ENCODE results near the gene ETV7. TPM values are rescaled to one million over a fixed set of nuclear protein-coding genes. Genes with fewer than 3 reads are reported as not detected.

Gene ETV7
- total RNA-seq, 3 donors from 2014 or later: 0.44 to 0.98 (median 0.80) TPM

DNA sequence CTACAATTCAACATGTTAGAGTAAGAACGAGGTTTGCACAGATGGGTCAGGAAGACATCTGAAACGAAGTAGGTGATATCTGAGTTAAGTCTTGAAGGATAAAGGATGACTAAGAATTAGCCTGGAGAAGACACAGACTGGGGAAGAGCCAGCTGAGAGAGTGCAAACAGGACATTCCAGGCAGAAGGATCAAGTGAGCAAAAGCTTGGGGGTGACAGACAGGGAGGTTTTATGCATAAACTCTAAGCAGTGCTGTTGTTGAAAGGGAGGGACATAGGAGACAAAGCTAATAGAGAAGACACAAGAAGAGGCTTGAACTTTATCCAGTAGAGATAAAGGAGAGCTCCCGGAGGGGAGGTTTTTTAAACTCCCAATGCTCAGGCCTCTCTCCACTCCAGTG lies 15.0 kb upstream of the ETV7 start:
- intact Hi-C loops (cut with DNase I; ENCODE audit: low total_unique reads): no loop called here
- H3K4me1 ChIP-seq: no peaks in the 10 kb centered on the region
- no peaks in the 10 kb centered on the region for H3K27me3 ChIP-seq
- no peak for TF ChIP-seq POLR2AphosphoS5 (IDR thresholded peaks at IDR 0.05)
- TF ChIP-seq, protein P1, sequence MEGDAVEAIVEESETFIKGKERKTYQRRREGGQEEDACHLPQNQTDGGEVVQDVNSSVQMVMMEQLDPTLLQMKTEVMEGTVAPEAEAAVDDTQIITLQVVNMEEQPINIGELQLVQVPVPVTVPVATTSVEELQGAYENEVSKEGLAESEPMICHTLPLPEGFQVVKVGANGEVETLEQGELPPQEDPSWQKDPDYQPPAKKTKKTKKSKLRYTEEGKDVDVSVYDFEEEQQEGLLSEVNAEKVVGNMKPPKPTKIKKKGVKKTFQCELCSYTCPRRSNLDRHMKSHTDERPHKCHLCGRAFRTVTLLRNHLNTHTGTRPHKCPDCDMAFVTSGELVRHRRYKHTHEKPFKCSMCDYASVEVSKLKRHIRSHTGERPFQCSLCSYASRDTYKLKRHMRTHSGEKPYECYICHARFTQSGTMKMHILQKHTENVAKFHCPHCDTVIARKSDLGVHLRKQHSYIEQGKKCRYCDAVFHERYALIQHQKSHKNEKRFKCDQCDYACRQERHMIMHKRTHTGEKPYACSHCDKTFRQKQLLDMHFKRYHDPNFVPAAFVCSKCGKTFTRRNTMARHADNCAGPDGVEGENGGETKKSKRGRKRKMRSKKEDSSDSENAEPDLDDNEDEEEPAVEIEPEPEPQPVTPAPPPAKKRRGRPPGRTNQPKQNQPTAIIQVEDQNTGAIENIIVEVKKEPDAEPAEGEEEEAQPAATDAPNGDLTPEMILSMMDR (IDR thresholded peaks at IDR 0.05): no peak
- no peak for TF ChIP-seq POLR2A (IDR thresholded peaks at IDR 0.05)
- H3K9me3 ChIP-seq: no peaks in the 10 kb centered on the region
- DNase-seq (ENCODE audit: low spot score in 2 of 2): no peak
- H3K36me3 ChIP-seq: no peaks in the 10 kb centered on the region
- no peak overlapping the region for H3K4me3 ChIP-seq
- H3K27ac ChIP-seq: no peak overlapping the region

DNA sequence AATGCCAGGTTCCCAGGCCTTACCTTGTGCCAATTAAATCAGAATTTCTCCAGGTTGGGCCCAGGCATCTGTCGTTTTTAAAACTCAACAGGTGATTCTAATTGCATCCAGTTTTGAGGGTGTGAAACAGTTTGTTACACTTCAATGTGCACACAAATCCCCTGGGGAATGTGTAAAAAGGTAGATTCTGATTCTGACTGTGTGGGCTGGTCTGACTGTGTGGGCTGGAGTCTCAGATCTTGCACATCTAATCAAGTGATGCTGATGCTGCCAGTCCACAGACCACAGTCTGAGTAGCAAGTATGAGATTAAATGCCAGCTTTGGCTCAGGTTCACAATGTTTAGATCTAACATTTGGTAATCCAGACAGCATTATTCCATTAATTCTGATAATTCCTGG lies 12.5 kb upstream of the ETV7 start:
- H3K4me3 ChIP-seq: no peak overlapping the region
- H3K27me3 ChIP-seq: no peaks in the 10 kb centered on the region
- DNase-seq (ENCODE audit: low spot score in 2 of 2): no peak
- TF ChIP-seq POLR2AphosphoS5 (IDR thresholded peaks at IDR 0.05) (no peak), POLR2A (IDR thresholded peaks at IDR 0.05) (no peak)
- TF ChIP-seq, protein P1 (IDR thresholded peaks at IDR 0.05): no peak
- no peaks in the 10 kb centered on the region for H3K9me3 ChIP-seq
- H3K4me1 ChIP-seq: no peaks in the 10 kb centered on the region
- no peaks in the 10 kb centered on the region for H3K36me3 ChIP-seq
- H3K27ac ChIP-seq: no peak overlapping the region
- intact Hi-C loops (cut with DNase I; ENCODE audit: low total_unique reads): no loop called here

DNA sequence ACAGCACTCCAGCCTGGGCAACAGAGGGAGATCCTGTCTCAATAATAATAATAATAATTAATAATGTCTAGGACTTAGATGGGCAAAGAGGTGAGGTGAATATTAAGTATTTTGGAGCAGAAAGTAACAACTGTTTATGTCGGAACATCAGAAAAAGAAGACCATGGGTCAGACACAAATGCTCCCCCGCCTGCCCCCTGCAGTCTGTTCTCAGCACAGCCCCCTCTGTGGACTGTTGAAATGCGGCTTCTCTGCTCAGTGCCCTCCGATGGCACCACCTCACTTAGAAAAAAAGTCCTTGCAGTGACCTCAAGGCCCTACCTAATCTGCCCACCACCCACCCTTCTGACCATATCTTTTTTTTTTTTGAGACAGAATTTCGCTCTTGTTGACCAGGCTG lies 5.2 kb upstream of the ETV7 start:
- Histone ChIP-seq H3K36me3 (no peaks in the 10 kb centered on the region), H3K4me1 (no peaks in the 10 kb centered on the region), H3K4me3 (no peak overlapping the region), H3K27ac (no peak overlapping the region), H3K27me3 (no peaks in the 10 kb centered on the region), H3K9me3 (no peaks in the 10 kb centered on the region)
- TF ChIP-seq POLR2AphosphoS5 (IDR thresholded peaks at IDR 0.05) (no peak), POLR2A (IDR thresholded peaks at IDR 0.05) (no peak)
- TF ChIP-seq, protein P1 (IDR thresholded peaks at IDR 0.05): no peak
- intact Hi-C loops (cut with DNase I; ENCODE audit: low total_unique reads): loop anchor here (1.0 kb wide), 1 partner anchor 26 kb away; no protein-coding TSS in a partner anchor
- no peak for DNase-seq (ENCODE audit: low spot score in 2 of 2)

DNA sequence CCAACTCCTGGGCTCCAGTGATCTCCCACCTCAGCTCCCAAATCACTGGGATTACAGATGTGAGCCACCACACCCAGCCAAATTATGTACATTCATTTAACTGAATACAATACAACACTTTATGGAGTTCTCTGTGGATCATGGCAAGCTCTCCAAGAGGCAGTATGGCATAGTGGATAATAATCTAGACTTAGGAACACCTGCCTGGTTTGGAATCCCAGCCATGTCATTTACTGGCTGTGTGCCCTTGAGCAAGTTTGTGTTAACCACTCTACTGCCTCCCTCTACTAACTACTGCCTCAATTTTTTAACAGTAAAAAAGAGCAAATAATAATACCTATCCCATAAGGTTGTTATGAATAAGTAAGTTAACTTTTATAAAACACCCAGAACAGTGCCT lies 1.9 kb upstream of the ETV7 start:
- TF ChIP-seq POLR2A (IDR thresholded peaks at IDR 0.05) (no peak), POLR2AphosphoS5 (IDR thresholded peaks at IDR 0.05) (no peak)
- TF ChIP-seq, protein P1 (IDR thresholded peaks at IDR 0.05): no peak
- Histone ChIP-seq H3K4me3 (no peak overlapping the region), H3K36me3 (no peaks in the 10 kb centered on the region), H3K27ac (no peak overlapping the region), H3K9me3 (no peaks in the 10 kb centered on the region), H3K27me3 (no peaks in the 10 kb centered on the region), H3K4me1 (no peaks in the 10 kb centered on the region)
- no peak for DNase-seq (ENCODE audit: low spot score in 2 of 2)
- intact Hi-C loops (cut with DNase I; ENCODE audit: low total_unique reads): no loop called here

DNA sequence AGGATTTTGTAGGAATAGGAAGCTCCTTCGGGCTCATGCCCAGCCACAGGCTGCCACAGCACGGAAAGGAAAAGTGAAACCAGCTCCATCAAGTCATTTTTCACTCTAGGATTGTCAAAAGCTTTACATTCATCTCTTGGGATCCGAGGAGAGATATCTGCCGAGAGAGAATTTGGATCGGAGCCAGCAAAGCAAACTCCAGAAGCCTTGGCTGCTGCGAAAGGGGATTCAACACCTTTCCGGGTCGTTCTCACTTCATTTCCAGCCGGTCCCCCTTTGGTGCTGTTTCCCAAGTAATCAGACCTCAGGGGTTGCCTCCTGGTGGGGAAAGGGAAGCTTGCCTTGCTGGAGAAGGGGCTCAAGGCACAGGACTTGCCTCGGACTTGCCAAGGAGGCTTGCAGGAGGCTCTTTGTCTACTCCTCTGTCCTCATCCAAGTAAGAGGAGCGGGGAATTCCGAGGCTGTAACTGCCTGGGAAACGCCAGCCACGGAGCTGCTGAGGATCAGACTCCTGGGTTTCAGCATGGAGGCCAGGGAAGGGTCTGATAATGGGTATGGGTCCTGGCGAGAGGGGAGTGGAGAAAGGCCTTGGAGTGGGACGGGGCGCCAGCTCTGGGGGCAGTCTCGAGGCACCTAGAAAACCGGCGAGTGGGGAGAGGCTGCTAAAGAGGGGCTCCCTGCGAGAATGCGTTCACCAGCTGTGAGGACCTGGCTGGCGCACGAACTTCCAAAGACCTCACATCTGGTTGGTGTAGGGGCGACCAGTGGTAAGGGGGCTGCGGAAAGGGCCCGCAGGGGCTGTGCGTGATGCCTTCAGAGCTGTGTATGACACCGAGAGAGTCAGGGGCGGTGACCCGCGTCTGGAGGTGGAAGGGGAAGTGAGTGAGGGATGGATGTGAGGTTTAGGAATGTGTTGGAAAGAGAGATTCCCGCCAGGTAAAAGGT lies 702 bp downstream of the ETV7 start:
- Histone ChIP-seq H3K4me1 (no peaks in the 10 kb centered on the region), H3K9me3 (no peaks in the 10 kb centered on the region), H3K27me3 (no peaks in the 10 kb centered on the region), H3K36me3 (no peaks in the 10 kb centered on the region), H3K27ac (peak overlapping the region in 1 of 2 donors; percentile 37), H3K4me3 (peak overlapping the region; percentile 62 to 68 (median 64))
- intact Hi-C loops (cut with DNase I; ENCODE audit: low total_unique reads): no loop called here
- TF ChIP-seq, protein P1 (IDR thresholded peaks at IDR 0.05): no peak
- TF ChIP-seq POLR2A (IDR thresholded peaks at IDR 0.05) (no peak), POLR2AphosphoS5 (IDR thresholded peaks at IDR 0.05) (peak in 1 of 3 donors; percentile 7)
- peak in 1 of 2 donors; percentile 32 for DNase-seq (ENCODE audit: low spot score in 2 of 2)

All from breast epithelium (tissue), 4 donors.